NOMO-1 (cell line): ENCODE measurements around the gene CAPZB.
A peak's percentile ranks its signal among the peaks of the same experiment; 100 is the strongest.
"Not testable (repeated sequence)": the region's sequence is repeated elsewhere in the genome, so short reads cannot be mapped to it uniquely, and the experiment has no call there.

Source experiments
- DNase-seq, 2 experiments: peaks; one replicate each; lab custom pipeline; 2025; ENCODE audit not compliant: unreplicated experiment in 2 of 2; lab: John Stamatoyannopoulos, UW

Gene CAPZB

GRCh38 chr1:19499887-19500286 lies 14.5 kb upstream of the CAPZB start:
- not testable (repeated sequence) for DNase-seq

- not testable (repeated sequence) for DNase-seq
Measured at GRCh38 chr1:19497443-19497842, 12.1 kb upstream of the CAPZB start.

GRCh38 chr1:19496527-19496874 lies 11.2 kb upstream of the CAPZB start:
- no peak for DNase-seq

GRCh38 chr1:19495799-19496526 lies 10.6 kb upstream of the CAPZB start:
- no peak for DNase-seq

- no peak for DNase-seq
Measured at GRCh38 chr1:19495000-19495656, 9.8 kb upstream of the CAPZB start.

GRCh38 chr1:19493547-19493946 lies 8.2 kb upstream of the CAPZB start:
- no peak for DNase-seq

- DNase-seq = no peak
Measured at GRCh38 chr1:19489996-19490395, 4.7 kb upstream of the CAPZB start.

- DNase-seq = no peak
Measured at GRCh38 chr1:19488136-19488535, 2.8 kb upstream of the CAPZB start.

- DNase-seq = peak in 1 of 2 experiments; percentile 22
Measured at GRCh38 chr1:19484798-19485361, 459 bp downstream of the CAPZB start.

- DNase-seq = no peak
Measured at GRCh38 chr1:19484338-19484797, 971 bp downstream of the CAPZB start.

GRCh38 chr1:19483691-19484090 lies 1.6 kb downstream of the CAPZB start:
- DNase-seq = no peak

- DNase-seq = no peak
Measured at GRCh38 chr1:19483261-19483660, 2.1 kb downstream of the CAPZB start.

- no peak for DNase-seq
Measured at GRCh38 chr1:19481826-19482398, 3.4 kb downstream of the CAPZB start.

GRCh38 chr1:19480282-19480681 lies 5.1 kb downstream of the CAPZB start:
- no peak for DNase-seq

GRCh38 chr1:19479351-19480120 lies 5.8 kb downstream of the CAPZB start:
- no peak for DNase-seq

- no peak for DNase-seq
Measured at GRCh38 chr1:19478322-19478721, 7.0 kb downstream of the CAPZB start.

- peak; percentile 70 to 90 for DNase-seq
Measured at GRCh38 chr1:19477284-19478249, 7.8 kb downstream of the CAPZB start.

- DNase-seq = peak; percentile 90 to 93
Measured at GRCh38 chr1:19476450-19477190, 8.7 kb downstream of the CAPZB start.

GRCh38 chr1:19475296-19475695 lies 10.0 kb downstream of the CAPZB start:
- DNase-seq = no peak
